GM06990 (cell line): Measurements from ENCODE around the gene GRAMD4.

Source experiments
- DNase-seq: peaks from one replicate; pipeline ENCODE4 v3.0.0-alpha.2; 2011; ENCODE audit not compliant: insufficient read length; ENCODE audit errors: extremely low read depth
- H3K27me3 ChIP-seq: replicated peaks from 2 replicates; pipeline ENCODE4 v1.6.0; 2011; ENCODE audit warnings: low read length; ENCODE audit not compliant: control insufficient read depth, insufficient read depth
- H3K36me3 ChIP-seq: 2 replicates; pipeline ENCODE4 v1.5.1; 2011; ENCODE audit warnings: low read length; ENCODE audit not compliant: control insufficient read depth, insufficient read depth
- H3K4me3 ChIP-seq: replicated peaks from 2 replicates; pipeline ENCODE4 v1.5.1; 2011; ENCODE audit warnings: low read depth, mild to moderate bottlenecking, control low read depth, low read length
- CTCF ChIP-seq: IDR thresholded peaks from 2 replicates; pipeline ENCODE4 v1.5.1; 2011; ENCODE audit warnings: low read length, control low read depth, mild to moderate bottlenecking, inconsistent platforms; ENCODE audit not compliant: insufficient read depth, poor library complexity, severe bottlenecking

Gene GRAMD4

GRCh38 chr22:46593996-46594946, 25.9 kb upstream of the GRAMD4 start:
- H3K36me3 ChIP-seq: no peaks in the 10 kb centered on the region
- DNase-seq: no peak
- H3K4me3 ChIP-seq: no peak overlapping the region
- no peaks in the 10 kb centered on the region for H3K27me3 ChIP-seq
- no peak for TF ChIP-seq CTCF

- no peaks in the 10 kb centered on the region for H3K36me3 ChIP-seq
- TF ChIP-seq CTCF: no peak
- DNase-seq: no peak
- H3K27me3 ChIP-seq: no peaks in the 10 kb centered on the region
- H3K4me3 ChIP-seq: no peak overlapping the region
Measured at GRCh38 chr22:46594947-46595298, 25.3 kb upstream of the GRAMD4 start.

GRCh38 chr22:46595545-46595944, 24.6 kb upstream of the GRAMD4 start:
- Histone ChIP-seq H3K4me3 (no peak overlapping the region), H3K36me3 (no peaks in the 10 kb centered on the region), H3K27me3 (no peaks in the 10 kb centered on the region; the same call in 1 of the 2 replicates)
- TF ChIP-seq CTCF: no peak
- no peak for DNase-seq

GRCh38 chr22:46596032-46596441, 24.1 kb upstream of the GRAMD4 start:
- DNase-seq: no peak
- H3K4me3 ChIP-seq: no peak overlapping the region
- no peaks in the 10 kb centered on the region; the same call in 1 of the 2 replicates for H3K27me3 ChIP-seq
- no peaks in the 10 kb centered on the region for H3K36me3 ChIP-seq
- no peak for TF ChIP-seq CTCF

- H3K4me3 ChIP-seq: no peak overlapping the region
- no peaks in the 10 kb centered on the region; the same call in 1 of the 2 replicates for H3K27me3 ChIP-seq
- no peaks in the 10 kb centered on the region for H3K36me3 ChIP-seq
- DNase-seq: no peak
- no peak for TF ChIP-seq CTCF
Measured at GRCh38 chr22:46596819-46597218, 23.4 kb upstream of the GRAMD4 start.
